SK-N-SH (cell line): Measurements from ENCODE around the gene PRELP.

ENCODE experiments used
- CTCF ChIP-seq: fragments of 200-600 bp; sonication (generic); IDR thresholded peaks from 2 replicates; pipeline ENCODE4 v1.6.1; 2017; ENCODE audit warnings: antibody characterized with exemption, mild to moderate bottlenecking, moderate library complexity
- EZH2phosphoT487 ChIP-seq: fragments of 200-600 bp; sonication (generic); IDR thresholded peaks from 2 replicates; pipeline ENCODE4 v1.6.1; 2017; ENCODE audit warnings: low read depth, mixed run types, mild to moderate bottlenecking, antibody characterized with exemption, moderate library complexity, borderline replicate concordance

- TF ChIP-seq EZH2phosphoT487 (no peak), CTCF (no peak)
Measured at GRCh38 chr1:203451836-203452784, 23.5 kb upstream of the PRELP start.
